Progenitor cell of endocrine pancreas (in vitro differentiated cells): Measurements from ENCODE around the gene CYP1A2. TPM values are rescaled to one million over a fixed set of nuclear protein-coding genes. Genes with fewer than 3 reads are reported as not detected.
A peak's percentile ranks its signal among the peaks of the same experiment; 100 is the strongest.

Experiments
- DNase-seq: peaks from one replicate; pipeline ENCODE4 v3.0.0; 2021; ENCODE audit warnings: low spot score; ENCODE audit not compliant: unreplicated experiment
- H3K27ac Mint-ChIP-seq: 2 replicates; pipeline ENCODE4 v1.8.0; 2021; ENCODE audit warnings: mild to moderate bottlenecking, moderate library complexity, mixed read lengths
- H3K27me3 Mint-ChIP-seq: 2 replicates; pipeline ENCODE4 v1.8.0; 2021; ENCODE audit warnings: mixed read lengths
- H3K36me3 Mint-ChIP-seq: 2 replicates; pipeline ENCODE4 v1.8.0; 2022; ENCODE audit warnings: mixed read lengths; ENCODE audit not compliant: insufficient read depth
- H3K4me1 Mint-ChIP-seq: 2 replicates; pipeline ENCODE4 v1.8.0; 2021; ENCODE audit warnings: low read depth, mixed read lengths
- H3K4me3 Mint-ChIP-seq: 2 replicates; pipeline ENCODE4 v1.8.0; 2021; ENCODE audit warnings: low read depth, mild to moderate bottlenecking, moderate library complexity, mixed read lengths
- H3K9me3 Mint-ChIP-seq: 2 replicates; pipeline ENCODE4 v1.8.0; 2021; ENCODE audit warnings: low read depth, mixed read lengths
- total RNA-seq: library from RNA; stranded (reverse); gene quantifications from 2 replicates; pipeline ENCODE4 v1.2.1, GENCODE V29; 2021
- TF ChIP-seq, protein P1 (sequence below): fragments of 200-600 bp; sonication (generic); IDR thresholded peaks from one replicate; pipeline ENCODE4 v1.5.0; 2021; ENCODE audit warnings: antibody characterized with exemption, mild to moderate bottlenecking; ENCODE audit not compliant: unreplicated experiment

The CYP1A2 gene
- total RNA-seq, 1 donor from 2014 or later = not detected

DNA sequence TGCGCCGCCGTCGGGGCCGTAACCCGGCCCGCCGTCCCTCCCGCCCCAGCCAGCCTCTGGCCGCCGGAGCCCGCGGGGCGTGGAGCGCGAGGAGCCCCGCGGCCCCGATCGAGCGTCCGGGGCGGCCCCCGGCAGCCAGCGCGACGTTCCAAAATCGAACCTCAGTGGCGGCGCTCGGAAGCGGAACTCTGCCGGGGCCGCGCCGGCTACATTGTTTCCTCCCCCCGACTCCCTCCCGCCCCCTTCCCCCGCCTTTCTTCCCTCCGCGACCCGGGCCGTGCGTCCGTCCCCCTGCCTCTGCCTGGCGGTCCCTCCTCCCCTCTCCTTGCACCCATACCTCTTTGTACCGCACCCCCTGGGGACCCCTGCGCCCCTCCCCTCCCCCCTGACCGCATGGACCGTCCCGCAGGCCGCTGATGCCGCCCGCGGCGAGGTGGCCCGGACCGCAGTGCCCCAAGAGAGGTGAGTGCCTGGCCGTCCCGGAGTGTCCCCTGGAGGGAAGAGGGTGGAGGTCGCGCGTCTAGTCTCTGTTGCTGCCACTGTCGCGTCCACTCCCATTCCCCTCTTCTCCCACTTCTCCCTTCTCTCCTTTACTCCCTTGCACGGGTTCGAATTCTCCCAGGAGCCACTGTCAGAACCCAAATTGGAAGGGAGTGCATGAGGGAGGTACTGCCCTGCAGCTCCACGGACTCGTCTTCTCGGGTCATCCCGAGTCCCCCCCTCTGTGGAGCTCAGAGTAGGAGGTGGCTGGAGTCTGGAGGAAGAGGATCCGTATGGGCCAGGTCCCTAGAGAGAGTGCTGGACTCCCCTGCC lies 33.8 kb downstream of the CYP1A2 start:
- Mint-ChIP-seq H3K4me1 (peaks cover 18% of the 10 kb centered on the region), H3K4me3 (peak overlapping the region; percentile 87), H3K27me3 (peaks cover 10% of the 10 kb centered on the region), H3K27ac (peak overlapping the region; percentile 83), H3K36me3 (no peaks in the 10 kb centered on the region), H3K9me3 (no peaks in the 10 kb centered on the region)
- peak; percentile 34 for DNase-seq
- TF ChIP-seq, protein P1, sequence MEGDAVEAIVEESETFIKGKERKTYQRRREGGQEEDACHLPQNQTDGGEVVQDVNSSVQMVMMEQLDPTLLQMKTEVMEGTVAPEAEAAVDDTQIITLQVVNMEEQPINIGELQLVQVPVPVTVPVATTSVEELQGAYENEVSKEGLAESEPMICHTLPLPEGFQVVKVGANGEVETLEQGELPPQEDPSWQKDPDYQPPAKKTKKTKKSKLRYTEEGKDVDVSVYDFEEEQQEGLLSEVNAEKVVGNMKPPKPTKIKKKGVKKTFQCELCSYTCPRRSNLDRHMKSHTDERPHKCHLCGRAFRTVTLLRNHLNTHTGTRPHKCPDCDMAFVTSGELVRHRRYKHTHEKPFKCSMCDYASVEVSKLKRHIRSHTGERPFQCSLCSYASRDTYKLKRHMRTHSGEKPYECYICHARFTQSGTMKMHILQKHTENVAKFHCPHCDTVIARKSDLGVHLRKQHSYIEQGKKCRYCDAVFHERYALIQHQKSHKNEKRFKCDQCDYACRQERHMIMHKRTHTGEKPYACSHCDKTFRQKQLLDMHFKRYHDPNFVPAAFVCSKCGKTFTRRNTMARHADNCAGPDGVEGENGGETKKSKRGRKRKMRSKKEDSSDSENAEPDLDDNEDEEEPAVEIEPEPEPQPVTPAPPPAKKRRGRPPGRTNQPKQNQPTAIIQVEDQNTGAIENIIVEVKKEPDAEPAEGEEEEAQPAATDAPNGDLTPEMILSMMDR = no peak

DNA sequence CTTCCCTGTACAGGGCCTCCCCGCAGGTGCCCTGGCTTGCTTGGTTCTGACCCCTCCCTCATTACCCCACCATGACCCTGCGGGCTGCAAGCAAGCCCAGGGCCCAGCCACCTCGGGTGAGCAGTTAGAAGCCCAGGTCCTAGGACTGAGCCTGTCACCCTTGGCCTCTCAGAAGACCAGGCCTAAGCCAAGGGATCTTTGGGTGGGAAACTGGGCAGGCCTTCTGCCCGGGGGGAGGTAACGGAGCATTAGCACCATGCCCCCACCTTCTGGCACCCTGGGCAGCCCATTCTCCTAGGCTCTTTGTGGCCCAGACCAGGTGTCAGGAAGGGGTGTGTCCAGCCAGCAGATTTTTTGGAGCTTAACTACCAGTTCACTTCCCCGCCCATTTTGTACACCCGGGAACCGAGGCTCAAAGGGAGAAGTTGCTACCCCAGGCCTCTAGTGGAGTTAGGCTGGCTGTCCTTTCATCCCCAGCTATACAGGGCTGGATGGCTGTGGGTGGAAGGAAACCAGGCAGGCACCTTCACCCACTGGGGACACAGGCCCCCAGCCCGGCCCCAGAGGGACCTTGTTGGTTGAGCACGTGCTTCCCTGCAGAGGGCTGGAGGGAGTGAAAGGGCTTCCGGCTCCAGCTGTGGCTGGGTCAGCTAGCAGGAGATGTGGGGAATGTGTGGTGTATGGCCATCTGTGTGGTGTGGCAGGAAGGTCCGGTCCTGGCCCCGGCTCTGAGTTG lies 34.6 kb downstream of the CYP1A2 start:
- H3K9me3 Mint-ChIP-seq = no peaks in the 10 kb centered on the region
- TF ChIP-seq, protein P1 = no peak
- peaks cover 10% of the 10 kb centered on the region for H3K27me3 Mint-ChIP-seq
- H3K36me3 Mint-ChIP-seq = no peaks in the 10 kb centered on the region
- H3K4me1 Mint-ChIP-seq = peaks cover 24% of the 10 kb centered on the region
- H3K27ac Mint-ChIP-seq = peak overlapping the region; percentile 83
- no peak for DNase-seq
- peak overlapping the region; percentile 87 for H3K4me3 Mint-ChIP-seq

DNA sequence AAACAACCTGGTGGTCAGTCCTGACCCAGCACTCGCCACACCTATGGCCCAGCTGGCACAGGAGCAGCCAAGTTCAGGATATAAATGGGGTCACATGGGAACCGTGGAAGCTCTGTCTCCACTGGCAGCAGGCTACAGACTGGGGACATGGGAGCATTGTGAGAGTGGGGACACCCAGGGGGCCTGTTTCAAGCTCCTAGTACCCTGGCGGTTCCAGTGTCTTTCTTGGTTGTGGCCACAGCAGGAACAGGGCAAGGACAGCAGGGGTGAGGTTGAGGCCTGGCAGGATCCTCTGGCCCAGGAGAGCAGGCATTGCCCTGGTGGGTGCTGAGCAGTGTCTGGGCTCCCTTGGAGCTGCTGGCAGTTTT lies 35.1 kb downstream of the CYP1A2 start:
- Mint-ChIP-seq H3K9me3 (no peaks in the 10 kb centered on the region), H3K27me3 (peaks cover 10% of the 10 kb centered on the region), H3K36me3 (no peaks in the 10 kb centered on the region), H3K4me3 (peak overlapping the region; percentile 87), H3K27ac (no peak overlapping the region), H3K4me1 (peaks cover 25% of the 10 kb centered on the region)
- no peak for DNase-seq
- TF ChIP-seq, protein P1 = no peak

DNA sequence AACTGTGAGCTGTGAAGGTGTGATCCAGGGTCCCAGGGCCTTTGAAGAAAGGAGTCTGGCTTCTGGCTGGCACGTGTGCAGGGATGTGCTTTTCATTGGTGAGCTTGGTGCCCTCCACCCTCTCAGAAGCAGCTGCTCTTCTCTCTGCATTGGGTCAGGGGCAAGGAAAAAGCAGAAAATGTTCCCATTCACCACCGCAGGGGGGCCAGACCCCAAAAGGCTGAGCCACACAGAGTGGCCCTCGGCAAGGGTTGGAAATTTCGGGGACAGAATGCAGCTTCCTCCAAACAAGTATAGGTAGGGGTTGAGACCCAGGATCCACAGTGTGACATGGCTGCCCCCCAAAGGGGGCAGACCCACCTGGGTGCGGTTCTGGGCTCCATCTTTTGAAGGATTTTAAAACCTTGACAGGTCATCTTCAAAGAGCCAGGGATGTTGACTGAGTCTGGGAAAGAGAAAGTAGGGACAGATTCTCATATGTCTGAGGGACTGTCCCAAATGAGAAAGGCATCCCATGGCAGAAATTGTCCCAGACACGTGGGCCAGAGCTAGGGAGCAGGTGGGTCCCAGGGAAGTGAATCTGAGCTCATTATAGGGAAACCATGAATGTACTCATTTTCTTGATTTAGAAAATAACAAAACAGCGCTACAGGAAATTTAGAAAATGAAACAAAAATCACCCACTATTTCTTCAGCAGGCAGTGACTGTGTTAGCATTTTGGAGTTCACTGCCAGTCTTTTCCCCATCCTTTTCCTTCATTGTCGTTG lies 36.0 kb downstream of the CYP1A2 start:
- Mint-ChIP-seq H3K27ac (no peak overlapping the region), H3K4me1 (peaks cover 31% of the 10 kb centered on the region), H3K36me3 (no peaks in the 10 kb centered on the region), H3K9me3 (no peaks in the 10 kb centered on the region), H3K4me3 (peak overlapping the region; percentile 14), H3K27me3 (peaks cover 10% of the 10 kb centered on the region)
- DNase-seq = no peak
- TF ChIP-seq, protein P1 = no peak
